GM12873 (cell line): Measurements from ENCODE around the gene DEFB132.

ENCODE experiments used
- TF ChIP-seq, protein P1 (sequence below): IDR thresholded peaks from 2 replicates; pipeline ENCODE4 v1.5.1; 2012; ENCODE audit warnings: low read depth, mild to moderate bottlenecking, moderate library complexity, low read length, control low read depth; ENCODE audit not compliant: insufficient read depth; ENCODE audit errors: missing control alignments

DEFB132 gene, protein sequence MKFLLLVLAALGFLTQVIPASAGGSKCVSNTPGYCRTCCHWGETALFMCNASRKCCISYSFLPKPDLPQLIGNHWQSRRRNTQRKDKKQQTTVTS

GRCh38 chr20:257419-257818 lies at the start of gene DEFB132:
DEFB132 (plus strand) TSS chr20:257724; CDS start chr20:257779, 55 bp downstream.
- TF ChIP-seq, protein P1, sequence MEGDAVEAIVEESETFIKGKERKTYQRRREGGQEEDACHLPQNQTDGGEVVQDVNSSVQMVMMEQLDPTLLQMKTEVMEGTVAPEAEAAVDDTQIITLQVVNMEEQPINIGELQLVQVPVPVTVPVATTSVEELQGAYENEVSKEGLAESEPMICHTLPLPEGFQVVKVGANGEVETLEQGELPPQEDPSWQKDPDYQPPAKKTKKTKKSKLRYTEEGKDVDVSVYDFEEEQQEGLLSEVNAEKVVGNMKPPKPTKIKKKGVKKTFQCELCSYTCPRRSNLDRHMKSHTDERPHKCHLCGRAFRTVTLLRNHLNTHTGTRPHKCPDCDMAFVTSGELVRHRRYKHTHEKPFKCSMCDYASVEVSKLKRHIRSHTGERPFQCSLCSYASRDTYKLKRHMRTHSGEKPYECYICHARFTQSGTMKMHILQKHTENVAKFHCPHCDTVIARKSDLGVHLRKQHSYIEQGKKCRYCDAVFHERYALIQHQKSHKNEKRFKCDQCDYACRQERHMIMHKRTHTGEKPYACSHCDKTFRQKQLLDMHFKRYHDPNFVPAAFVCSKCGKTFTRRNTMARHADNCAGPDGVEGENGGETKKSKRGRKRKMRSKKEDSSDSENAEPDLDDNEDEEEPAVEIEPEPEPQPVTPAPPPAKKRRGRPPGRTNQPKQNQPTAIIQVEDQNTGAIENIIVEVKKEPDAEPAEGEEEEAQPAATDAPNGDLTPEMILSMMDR = no peak

GRCh38 chr20:208942-209566 lies 48.5 kb upstream of the DEFB132 start:
- TF ChIP-seq, protein P1 = peak; percentile 75

- TF ChIP-seq, protein P1 = no peak
These were observed 46.6 kb upstream of the DEFB132 start for GRCh38 chr20:210809-211502.

GRCh38 chr20:214383-214782 lies 43.1 kb upstream of the DEFB132 start:
- TF ChIP-seq, protein P1 = no peak

GRCh38 chr20:215796-216195 lies 41.7 kb upstream of the DEFB132 start:
- TF ChIP-seq, protein P1 = no peak

- TF ChIP-seq, protein P1 = no peak
These were observed 40.3 kb upstream of the DEFB132 start for GRCh38 chr20:217266-217665.

- TF ChIP-seq, protein P1 = peak; percentile 49
These were observed 38.0 kb upstream of the DEFB132 start for GRCh38 chr20:219290-220115.
